Vagina (tissue), 2 donors: Measurements from ENCODE around the gene HSFY2. TPM values are rescaled to one million over a fixed set of nuclear protein-coding genes. Genes with fewer than 3 reads are reported as not detected.
"Not testable (repeated sequence)": the region's sequence is repeated elsewhere in the genome, so short reads cannot be mapped to it uniquely, and the experiment has no call there.

Experiments used
- DNase-seq, 2 donors: peaks; one replicate each; pipeline ENCODE4 v3.0.0-alpha.2; 2017; ENCODE audit errors: extremely low spot score in 2 of 2
- H3K27ac ChIP-seq: fragments of 200-600 bp; sonication (generic); one replicate; pipeline ENCODE4 v1.5.1; 2019
- H3K27me3 ChIP-seq: fragments of 200-600 bp; sonication (generic); one replicate; pipeline ENCODE4 v1.5.1; 2019
- H3K36me3 ChIP-seq, 2 donors: fragments of 200-600 bp; sonication (generic); one replicate each; pipeline ENCODE4 v1.5.1; 2017 to 2019
- H3K4me1 ChIP-seq: fragments of 200-600 bp; sonication (generic); one replicate; pipeline ENCODE4 v1.5.1; 2019
- H3K4me3 ChIP-seq, 2 donors: fragments of 200-600 bp; sonication (generic); 1 replicate in 1 of 2; 2 replicates in 1 of 2; pipeline ENCODE4 v1.5.1; 2016 to 2019
- H3K9me3 ChIP-seq: fragments of 200-600 bp; sonication (generic); one replicate; pipeline ENCODE4 v1.5.1; 2019
- intact Hi-C: fragments of 100-400 bp; cut with DNase I; formaldehyde crosslinking; loops from one replicate; pipeline ENCODE4 v1.15.1; 2023
- small RNA-seq: library from RNA; depleted of rRNA; stranded (forward); fragments of <200 nt; gene quantifications from one replicate; pipeline ENCODE3, GENCODE V24; 2016
- total RNA-seq: library from RNA; depleted of rRNA; stranded (reverse); fragments of >200 nt; gene quantifications from one replicate; pipeline ENCODE4 v1.2.3, GENCODE V29; 2016

The HSFY2 gene
- not detected for total RNA-seq

- H3K27ac ChIP-seq, H3K4me3 ChIP-seq, H3K27me3 ChIP-seq, DNase-seq, H3K4me1 ChIP-seq, H3K9me3 ChIP-seq, H3K36me3 ChIP-seq, intact Hi-C loops: not testable (repeated sequence)
These were observed at the start of gene HSFY2 for GRCh38 chrY:18773635-18774034. Gene HSFY2 (minus strand): TSS chrY:18773735. CDS start chrY:18773618, 117 bp downstream.

DNA sequence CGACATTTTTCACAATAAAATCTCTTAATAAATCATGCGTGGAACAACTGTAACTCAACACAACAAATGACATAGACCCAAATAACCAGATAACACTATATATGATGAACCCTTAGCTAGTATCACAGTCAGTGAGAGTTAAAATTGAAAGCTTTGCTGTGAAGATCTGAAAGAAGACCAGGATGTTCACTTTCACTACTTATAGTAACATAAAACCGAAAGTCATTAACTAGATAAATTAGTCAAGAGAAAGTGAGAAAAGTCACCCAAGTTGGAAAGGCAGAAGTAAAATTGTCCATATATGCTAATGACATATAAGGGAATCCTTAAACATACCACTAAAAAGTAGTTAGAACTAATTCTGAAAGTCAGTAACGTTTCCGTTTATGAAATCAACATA is 42.2 kb upstream of the HSFY2 start:
- H3K4me1 ChIP-seq, H3K9me3 ChIP-seq, H3K27ac ChIP-seq, DNase-seq, H3K27me3 ChIP-seq, intact Hi-C loops, H3K36me3 ChIP-seq, H3K4me3 ChIP-seq: not testable (repeated sequence)

- H3K4me1 ChIP-seq, H3K9me3 ChIP-seq, intact Hi-C loops, H3K36me3 ChIP-seq, DNase-seq, H3K27ac ChIP-seq, H3K27me3 ChIP-seq, H3K4me3 ChIP-seq: not testable (repeated sequence)
These were observed 15.3 kb upstream of the HSFY2 start for GRCh38 chrY:18788757-18789406.

- H3K27me3 ChIP-seq, H3K4me3 ChIP-seq, H3K36me3 ChIP-seq, H3K9me3 ChIP-seq, DNase-seq, H3K4me1 ChIP-seq, intact Hi-C loops, H3K27ac ChIP-seq: not testable (repeated sequence)
These were observed 19.5 kb downstream of the HSFY2 start for GRCh38 chrY:18754077-18754476.

DNA sequence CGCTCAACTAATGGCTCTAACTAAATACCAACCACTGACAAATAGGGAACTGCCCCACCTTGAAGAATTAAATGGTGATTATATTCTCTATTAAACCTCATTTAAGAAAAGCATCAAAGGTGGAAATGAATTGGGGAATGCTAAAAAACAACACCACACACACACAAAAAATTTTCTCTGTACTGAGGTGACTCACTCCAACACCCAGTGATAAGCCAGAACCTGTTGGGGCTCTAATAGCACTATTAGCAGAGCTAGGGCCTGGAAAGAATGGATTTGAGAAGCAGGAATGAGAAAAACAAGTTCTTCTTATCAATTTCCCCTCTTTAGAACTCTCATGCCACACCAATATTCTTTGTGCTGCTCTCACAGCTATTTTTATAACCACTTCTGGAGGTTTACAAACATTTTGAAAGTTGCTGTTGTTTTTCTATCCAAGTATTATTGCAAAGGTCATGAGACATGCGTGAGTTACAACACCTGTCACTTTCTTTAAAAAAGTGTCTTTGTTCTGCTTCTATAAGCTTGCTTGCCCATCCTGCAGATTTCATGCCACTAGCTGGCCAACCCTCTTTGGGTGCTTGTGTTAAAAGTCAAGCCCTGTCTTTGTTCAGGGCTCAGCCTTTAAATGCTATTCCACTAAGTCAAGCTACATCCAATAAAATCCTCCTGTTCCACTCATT is 20.3 kb downstream of the HSFY2 start:
- not testable (repeated sequence) for H3K27ac ChIP-seq

GRCh38 chrY:18723714-18724113 is 49.8 kb downstream of the HSFY2 start:
- H3K27ac ChIP-seq, H3K4me1 ChIP-seq, H3K36me3 ChIP-seq, intact Hi-C loops, H3K9me3 ChIP-seq, DNase-seq, H3K27me3 ChIP-seq, H3K4me3 ChIP-seq: not testable (repeated sequence)

More for the DNA sequence above, 20.3 kb downstream of the HSFY2 start:
- H3K36me3 ChIP-seq, H3K4me3 ChIP-seq, DNase-seq, H3K4me1 ChIP-seq, H3K9me3 ChIP-seq, intact Hi-C loops, H3K27me3 ChIP-seq: not testable (repeated sequence)

Small RNA genes within 50 kb of the gene (small RNA-seq; reads per million reads assigned to genes)
- not detected for gene GPM6BP2

Other genes with a start within 250 kb of the HSFY2 start
- gene HSFY1, start 227.0 kb downstream of the HSFY2 start, total RNA-seq = not detected